GM18951 (cell line): ENCODE data around the gene CMSS1.

ENCODE experiments used
- POLR2A ChIP-seq: IDR thresholded peaks from 4 replicates; pipeline ENCODE4 v1.6.1; 2011; ENCODE audit warnings: mild to moderate bottlenecking; ENCODE audit not compliant: insufficient read length, insufficient read depth; ENCODE audit errors: extremely low read depth
- in situ Hi-C: fragments of 300-500 bp; cut with MboI; formaldehyde crosslinking; loops from one replicate; pipeline ENCODE4 v1.12.0; 2022; ENCODE audit warnings: low sequenced_read_pairs, mixed read lengths, inconsistent platforms; ENCODE audit not compliant: unreplicated experiment

The CMSS1 gene

DNA sequence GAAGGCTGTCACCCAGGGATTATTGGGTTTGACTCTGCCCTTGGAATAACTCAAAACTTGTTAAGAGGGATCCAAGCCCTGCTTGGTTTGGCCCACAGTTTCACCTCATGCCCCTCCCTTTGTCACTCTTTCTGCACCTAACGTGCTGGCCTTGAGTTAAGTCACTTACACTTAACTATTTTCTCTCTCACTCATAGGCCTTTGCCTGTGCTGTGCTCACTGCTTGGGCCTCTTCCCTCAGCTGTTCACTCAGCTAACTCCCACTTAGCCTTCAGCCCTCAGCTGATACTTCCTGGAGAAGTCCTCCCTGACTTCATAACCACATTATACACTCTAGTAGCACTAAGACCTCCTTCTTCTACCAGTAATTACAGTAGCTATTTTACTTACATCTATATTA lies 133.3 kb downstream of the CMSS1 start:
- TF ChIP-seq POLR2A: no peak
- in situ Hi-C loops: no loop called here

DNA sequence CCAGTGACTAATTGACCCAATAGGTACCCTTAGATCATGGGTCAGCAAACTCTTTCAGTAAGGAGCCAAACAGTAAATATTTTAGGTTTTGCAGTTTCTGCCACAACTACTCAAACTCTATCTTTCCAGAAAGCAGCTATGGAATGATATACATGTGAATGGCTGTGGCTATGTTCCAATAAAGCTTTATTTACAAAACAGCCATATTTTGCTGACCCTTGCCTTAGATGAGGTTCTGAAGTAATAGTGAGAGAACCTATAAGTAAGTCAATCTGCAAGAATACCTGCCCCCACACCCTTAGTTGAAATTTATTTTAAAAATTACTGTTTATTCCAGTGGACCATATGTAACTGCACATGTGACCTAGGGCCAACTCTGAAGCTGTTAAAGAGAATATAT lies 134.0 kb downstream of the CMSS1 start:
- no peak for TF ChIP-seq POLR2A
- in situ Hi-C loops: no loop called here

DNA sequence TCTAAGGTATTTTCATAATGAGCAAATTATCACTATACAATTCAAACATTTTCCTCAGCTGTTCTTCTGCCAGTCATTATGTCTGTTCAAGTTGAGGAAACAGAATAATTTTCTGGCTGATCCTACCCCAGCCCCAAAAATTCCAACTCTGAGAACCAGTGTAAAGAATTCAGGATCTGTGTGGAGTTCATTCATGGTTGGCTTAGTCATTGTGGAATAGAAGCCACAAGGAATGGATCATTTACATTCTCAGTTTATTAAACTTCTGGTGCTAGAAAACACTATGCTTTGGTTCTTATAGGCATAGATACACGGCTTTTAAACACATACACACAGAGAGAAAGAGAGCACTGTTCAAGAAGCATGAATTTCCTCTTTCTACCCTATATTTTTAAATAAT lies 134.6 kb downstream of the CMSS1 start:
- TF ChIP-seq POLR2A: no peak
- in situ Hi-C loops: no loop called here

DNA sequence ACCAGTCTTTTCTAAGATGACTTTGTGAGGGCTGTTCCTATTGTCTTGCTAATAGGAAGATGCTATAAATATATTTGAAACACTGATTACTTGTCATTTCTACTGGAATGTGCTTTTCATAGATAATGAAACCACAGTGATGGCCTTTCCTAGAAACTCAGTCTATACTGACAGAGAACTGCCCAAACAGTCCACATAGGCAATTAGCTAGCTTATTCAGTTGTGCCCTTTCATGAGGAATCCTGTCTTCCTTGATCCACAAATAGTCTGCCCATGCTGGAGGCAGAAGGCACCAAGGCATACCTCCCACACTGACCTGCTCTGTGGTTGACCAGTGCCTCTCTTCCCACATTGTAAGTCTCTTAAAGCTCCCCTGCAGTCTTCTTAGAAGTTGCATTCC lies 135.9 kb downstream of the CMSS1 start:
- in situ Hi-C loops: no loop called here
- TF ChIP-seq POLR2A: no peak

DNA sequence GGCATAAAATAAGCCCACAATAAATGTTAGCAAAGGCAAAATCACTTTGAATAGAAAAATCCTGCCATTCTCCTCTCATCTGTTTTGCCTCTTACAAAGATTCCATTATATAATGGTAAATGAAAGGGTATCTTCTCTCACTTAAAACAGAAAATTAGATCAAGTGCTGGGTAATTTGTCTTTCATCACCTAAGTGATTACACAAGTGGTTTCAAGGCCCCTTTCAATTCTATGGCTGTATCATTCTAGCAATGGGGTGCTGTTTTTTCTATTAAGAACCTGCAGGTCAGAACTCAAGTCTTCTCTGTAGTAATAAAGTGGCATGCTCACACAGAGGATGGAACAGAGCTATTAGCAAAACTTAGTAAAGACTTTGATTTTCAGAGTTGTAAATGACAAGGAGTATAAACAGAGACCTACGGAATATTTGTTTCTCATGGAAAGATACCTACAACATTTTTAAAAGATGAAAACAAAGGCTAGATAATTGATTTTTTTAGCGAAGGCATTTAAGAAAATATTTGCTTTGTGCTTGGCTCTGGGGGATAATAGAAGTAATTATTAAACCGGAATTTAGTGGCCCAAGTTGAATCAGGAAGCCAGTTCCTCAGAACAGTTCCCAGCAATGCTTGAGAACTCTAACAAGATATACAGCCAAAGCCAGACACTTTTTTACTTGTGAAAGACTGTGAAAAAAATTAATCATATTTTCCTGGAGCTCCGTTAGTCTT lies 137.4 kb downstream of the CMSS1 start:
- in situ Hi-C loops: no loop called here
- TF ChIP-seq POLR2A: no peak

DNA sequence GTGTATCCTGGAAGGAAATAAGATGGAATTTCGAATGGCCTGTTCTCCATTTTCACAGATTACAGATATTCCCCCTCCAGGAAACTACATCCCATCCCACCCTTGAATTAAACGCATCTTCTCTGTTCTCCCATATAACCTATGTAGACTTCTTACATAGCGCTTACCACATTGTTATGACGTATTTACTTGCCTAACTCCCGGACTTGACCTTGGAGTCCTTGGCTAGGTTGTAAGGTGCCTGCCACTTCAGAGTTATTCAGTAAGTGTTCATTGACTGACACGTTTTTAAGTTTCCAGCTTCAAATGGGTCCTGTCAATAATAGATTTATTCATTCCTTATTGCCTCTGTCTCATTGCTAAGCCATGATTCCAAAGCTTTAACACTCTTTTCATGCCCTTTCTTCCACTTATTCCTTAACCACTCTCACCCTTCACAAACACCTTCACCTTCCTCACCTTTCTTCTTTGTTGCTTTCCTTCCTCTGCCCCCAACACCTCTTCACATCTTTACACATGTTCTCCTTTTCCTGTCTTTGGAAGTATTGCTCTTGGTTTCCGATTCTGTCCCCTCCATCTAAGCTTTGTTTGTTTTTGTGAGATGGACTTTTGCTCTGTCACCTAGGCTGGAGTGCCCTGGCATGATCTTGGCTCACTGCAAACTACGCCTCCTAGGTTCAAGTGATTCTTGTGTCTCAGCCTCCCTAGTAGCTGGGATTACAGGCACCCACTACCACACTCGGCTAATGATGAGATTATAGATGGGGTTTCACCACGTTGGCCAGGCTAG lies 138.3 kb downstream of the CMSS1 start:
- in situ Hi-C loops: no loop called here
- no peak for TF ChIP-seq POLR2A

DNA sequence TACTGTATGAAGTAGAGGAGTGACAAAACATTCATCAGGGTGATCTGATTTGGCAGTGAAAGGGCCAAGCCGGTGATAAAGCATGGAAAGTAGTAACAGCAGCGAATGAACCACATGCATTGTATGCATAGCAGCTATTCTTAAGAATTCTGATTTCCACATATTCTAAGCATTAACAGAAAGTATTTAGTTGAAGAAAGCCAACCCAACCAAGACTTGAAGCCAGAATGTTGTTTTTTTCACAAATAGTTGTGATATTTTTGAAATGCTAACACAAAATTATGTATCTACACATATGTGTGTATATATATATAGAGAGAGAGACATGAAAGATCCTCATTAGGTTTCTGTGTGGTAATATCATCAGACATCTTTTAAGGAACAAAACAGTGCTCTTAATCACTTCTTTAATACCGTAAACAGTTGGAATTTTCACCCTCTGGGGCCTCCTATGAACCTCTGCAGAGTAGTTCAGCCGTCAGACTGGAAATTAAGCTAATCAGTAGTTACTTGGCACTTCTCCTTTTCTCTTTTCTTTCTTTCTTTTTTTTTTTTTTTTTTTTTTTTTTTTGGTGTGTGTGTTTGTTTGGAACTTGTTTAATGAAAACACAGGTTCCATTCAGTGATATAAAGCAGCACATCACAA lies 139.6 kb downstream of the CMSS1 start:
- TF ChIP-seq POLR2A: no peak
- in situ Hi-C loops: no loop called here

DNA sequence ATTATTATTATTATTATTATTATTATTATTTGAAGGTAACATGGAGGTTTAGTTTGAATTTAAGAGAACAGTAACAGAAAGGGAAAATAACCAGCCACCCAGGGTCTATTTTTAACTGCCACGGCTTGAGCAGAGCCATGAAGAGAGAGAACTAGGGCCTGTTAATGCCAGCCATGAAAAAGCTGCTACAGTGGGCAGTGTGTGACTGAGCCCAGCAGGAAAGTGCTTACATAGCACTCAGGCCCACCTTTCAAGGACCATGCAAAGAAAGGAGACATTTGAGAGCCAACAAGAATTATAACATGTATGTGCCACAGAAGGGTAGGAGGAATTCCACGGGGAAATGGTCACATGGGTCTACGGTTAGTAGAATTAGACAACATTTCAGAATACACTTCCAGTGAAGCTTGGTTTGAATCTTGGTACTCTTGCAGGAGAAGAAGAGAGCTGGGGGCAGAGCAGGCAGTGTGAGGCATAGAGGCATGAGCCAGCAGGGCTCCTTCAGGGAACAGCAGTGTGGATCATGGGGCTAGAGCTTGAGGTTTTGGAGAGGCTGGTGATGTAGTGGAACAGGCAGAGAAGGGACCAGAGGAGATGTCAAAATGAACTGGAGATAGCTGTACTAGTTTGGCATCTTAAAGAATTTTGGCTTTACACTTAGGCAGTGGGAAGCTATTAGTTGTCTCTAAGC lies 140.7 kb downstream of the CMSS1 start:
- TF ChIP-seq POLR2A: no peak
- in situ Hi-C loops: no loop called here

DNA sequence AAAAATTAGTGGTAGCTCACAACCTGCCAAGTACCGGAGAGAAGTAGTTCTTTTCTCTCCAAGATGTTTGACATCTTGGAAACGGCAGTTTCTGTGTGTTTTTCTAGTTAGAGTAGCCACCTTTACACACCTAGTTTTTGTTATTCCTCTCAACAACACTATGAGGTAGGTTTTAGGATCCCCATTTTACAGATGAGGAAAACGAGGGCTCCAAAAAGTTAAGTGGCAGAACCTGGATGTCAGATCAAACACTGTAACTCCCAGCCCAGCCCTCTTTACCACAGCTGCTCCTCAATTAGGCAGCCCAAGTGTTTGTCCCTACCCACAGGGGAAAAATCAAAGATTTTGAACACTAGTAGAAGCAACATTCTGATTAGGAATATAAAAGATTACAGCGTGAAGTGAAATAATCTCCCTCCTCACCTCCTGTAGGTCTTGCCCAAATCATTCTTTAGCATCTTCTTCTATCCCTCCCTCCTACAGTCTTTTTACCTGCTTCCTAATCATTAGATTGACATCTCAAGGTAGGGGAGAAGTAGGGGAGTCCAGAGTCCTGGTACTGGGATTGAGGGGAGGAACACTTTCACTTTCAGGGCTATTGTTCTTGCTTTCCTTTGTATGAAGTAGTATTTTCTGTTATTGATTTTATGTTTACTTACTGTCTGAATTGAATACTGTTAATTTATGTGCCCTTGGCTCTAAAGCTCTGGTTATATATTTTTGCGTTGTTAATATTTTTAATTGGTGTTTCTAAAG lies 142.6 kb downstream of the CMSS1 start:
- in situ Hi-C loops: loop anchor here (10.0 kb wide), 1 partner anchor 294 kb away; no protein-coding TSS in a partner anchor
- TF ChIP-seq POLR2A: no peak

DNA sequence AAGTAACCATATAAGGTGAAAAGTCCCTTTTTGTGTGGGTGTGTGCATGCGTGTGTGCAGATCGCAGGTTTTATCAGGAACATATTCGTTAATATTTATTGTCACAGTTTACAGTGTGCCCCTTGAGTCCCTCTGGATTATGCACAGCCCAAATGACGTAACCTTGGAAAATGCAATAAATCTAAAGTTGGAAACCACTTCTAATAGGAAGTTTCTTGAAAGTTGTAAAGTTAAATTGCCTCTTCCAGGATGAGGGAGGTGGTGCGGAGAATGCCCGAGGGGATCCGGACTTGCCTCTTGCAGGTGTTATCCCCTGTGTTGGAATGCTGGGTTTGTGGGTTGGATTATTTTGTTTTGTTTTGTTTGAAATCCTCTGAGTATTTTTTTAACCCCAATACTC lies 143.3 kb downstream of the CMSS1 start:
- TF ChIP-seq POLR2A: no peak
- in situ Hi-C loops: loop anchor here (10.0 kb wide), 1 partner anchor 294 kb away; no protein-coding TSS in a partner anchor

DNA sequence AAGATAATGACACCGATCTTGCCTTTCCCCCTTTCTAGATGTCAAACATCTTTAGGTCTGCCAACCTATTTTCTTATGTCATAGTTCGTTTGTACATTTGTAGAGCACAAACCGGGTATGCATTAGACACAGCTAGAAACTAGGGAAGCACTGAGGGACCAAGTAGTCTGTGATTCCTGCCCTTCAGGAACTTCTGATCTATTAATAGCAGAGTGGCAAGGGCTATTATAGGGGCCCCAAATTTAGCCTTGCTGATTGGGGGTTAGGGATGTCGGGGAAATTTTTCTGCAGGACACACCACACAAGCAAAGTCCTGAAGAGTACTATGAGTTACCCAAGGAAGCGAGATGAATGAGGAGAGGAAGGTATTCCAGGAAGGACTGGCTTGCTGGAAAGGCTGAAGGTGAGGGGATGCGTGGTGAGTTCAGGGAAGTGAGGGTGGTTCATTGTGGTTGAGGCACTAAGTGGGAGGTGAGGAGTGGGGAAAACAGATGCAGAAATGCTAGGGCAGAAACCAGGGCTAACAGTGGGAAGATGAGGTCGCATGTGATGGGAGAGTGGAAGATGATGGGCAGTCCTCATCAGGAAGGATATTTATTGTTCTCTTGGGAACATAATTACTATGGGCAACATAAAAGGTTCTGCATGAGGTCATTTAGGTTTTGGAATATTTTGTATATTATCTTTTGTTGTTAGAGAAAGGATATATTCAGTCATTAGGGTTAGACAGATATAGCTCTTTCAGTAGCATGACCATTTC lies 144.3 kb downstream of the CMSS1 start:
- TF ChIP-seq POLR2A: no peak
- in situ Hi-C loops: loop anchor here (10.0 kb wide), 1 partner anchor 293 kb away; no protein-coding TSS in a partner anchor

DNA sequence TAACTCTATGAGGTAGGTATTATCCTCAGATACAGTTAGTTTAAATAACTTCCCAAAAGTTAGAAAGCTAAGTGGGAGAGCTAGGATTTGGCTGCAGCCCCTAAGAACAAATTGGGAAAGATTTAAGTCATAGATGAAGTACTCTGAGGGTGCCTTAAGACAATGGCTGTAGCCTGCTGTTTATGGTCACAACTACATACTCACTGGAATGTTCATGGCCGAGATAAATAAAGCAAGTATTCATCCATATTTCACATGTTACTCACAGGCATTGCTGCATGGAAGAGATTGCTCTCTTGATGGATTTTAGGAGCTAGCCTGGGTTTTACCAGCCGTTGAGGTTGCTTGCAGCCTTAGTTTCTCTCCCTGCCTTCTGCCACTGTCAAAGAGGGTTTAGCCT lies 145.0 kb downstream of the CMSS1 start:
- in situ Hi-C loops: loop anchor here (10.0 kb wide), 1 partner anchor 292 kb away; no protein-coding TSS in a partner anchor
- TF ChIP-seq POLR2A: no peak
